Astrocyte (in vitro differentiated cells and primary cell): Measurements from ENCODE around the gene LRP1B.

Source experiments
- CTCF ChIP-seq: IDR thresholded peaks from 2 replicates; pipeline ENCODE4 v1.5.1; 2011; ENCODE audit warnings: low read depth, mild to moderate bottlenecking, inconsistent platforms, low read length, moderate library complexity; ENCODE audit not compliant: insufficient read depth
- EZH2 ChIP-seq: IDR thresholded peaks from 2 replicates; pipeline ENCODE4 v1.6.1; 2012; ENCODE audit warnings: mild to moderate bottlenecking, low read length, inconsistent platforms; ENCODE audit not compliant: insufficient read depth

- TF ChIP-seq CTCF: no peak
- TF ChIP-seq EZH2: no peak
Observed at GRCh38 chr2:141590620-141591019, 540.2 kb downstream of the LRP1B start.
